GM21360 (cell line): ENCODE measurements around the gene OR2T27.
"Not testable (repeated sequence)": the region's sequence is repeated elsewhere in the genome, so short reads cannot be mapped to it uniquely, and the experiment has no call there.

Experiments used
- ATAC-seq: cut with Tn5 transposase; IDR thresholded peaks from one replicate; pipeline ENCODE4 v1.9.1; 2021; ENCODE audit warnings: mild to moderate bottlenecking, moderate library complexity; ENCODE audit not compliant: unreplicated experiment

The OR2T27 gene, protein sequence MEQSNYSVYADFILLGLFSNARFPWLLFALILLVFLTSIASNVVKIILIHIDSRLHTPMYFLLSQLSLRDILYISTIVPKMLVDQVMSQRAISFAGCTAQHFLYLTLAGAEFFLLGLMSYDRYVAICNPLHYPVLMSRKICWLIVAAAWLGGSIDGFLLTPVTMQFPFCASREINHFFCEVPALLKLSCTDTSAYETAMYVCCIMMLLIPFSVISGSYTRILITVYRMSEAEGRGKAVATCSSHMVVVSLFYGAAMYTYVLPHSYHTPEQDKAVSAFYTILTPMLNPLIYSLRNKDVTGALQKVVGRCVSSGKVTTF

DNA sequence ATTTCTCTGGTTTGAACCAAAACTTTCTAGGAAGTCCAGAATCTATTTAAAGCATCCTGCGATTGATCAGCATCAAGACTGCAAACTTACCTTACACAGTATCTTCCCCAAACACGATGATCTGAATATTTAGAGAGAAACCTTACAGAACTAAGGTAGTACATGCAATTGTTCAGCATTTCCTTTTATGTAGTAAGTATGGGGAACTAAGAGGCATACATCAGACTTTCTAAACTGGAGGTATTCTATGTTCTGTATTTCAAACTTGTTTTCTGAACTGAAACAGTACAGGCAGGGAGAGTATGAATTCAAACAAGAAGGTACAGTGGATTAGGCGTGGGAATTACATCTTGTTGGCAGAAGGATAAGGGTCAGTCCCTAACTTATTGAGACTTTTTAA lies at the start of gene OR2T27:
OR2T27 (minus strand) TSS at position 175 of the 400 bp plus-strand sequence. CDS start 4,644 bp downstream, outside the sequence.
- ATAC-seq: not testable (repeated sequence)

DNA sequence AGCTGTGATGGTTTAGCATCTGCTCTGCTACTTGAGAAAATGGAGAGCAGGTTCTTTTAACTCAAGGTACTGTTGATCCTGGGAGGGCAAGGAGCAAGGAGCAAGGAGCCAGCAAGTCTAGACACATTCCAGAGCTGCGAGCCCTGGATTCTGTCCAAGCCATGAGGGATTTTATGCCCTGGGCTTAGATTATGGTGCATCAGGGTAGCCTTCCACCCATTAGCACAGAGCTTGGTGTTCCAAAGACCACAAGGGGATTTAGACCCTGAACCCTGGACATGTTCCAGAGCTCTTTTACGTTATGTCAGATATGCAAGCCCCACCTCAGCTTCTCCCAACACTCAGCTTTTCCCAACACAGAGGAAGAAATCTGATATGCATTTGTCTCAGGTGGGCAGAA lies 49.3 kb upstream of the OR2T27 start:
- ATAC-seq: no peak

GRCh38 chr1:248703674-248704073 lies 48.3 kb upstream of the OR2T27 start:
- ATAC-seq: no peak

DNA sequence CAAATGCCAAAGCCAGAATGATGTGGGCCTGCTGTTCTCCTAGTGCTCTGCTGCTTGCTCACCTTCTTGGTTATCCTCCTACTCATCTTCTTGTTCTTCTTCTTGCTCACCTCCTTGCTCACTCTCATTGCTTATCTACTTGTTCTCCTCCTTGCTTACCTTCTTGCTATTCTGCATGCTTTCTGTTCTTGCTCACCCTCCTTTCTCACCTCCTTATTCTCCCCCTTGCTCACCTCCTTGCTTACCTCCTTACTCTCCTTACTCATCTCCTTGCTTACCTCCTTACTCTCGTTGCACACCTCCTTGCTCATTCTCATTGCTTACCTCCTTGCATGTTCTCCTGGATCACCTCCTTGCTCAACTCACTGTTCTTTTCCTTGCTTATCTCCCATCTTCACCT lies 47.4 kb upstream of the OR2T27 start, which contains the start of gene OR14I1:
OR14I1 (minus strand) TSS at position 53 of the 400 bp plus-strand sequence.
- no peak for ATAC-seq

DNA sequence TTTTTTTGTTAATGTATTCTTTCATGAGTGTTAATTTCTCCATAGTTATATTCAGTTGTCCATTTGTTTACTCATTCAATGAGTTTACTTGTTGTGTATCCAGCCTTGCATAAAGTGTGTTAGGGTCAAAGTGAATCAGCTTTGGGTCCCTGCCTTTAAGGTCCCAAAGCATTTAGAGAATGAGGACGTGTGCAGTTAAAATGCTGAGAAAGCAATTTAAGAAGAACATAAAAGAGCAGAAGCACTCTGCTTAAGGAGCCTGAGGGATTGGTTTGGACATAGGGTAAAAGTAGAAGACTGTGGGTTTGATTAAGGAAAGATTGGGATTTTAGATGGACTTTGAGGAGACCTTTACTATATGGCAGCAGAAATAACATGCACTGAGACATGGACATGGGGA lies 43.8 kb upstream of the OR2T27 start:
- ATAC-seq: no peak

- ATAC-seq: no peak
Measured at GRCh38 chr1:248697907-248698306, 42.6 kb upstream of the OR2T27 start.

DNA sequence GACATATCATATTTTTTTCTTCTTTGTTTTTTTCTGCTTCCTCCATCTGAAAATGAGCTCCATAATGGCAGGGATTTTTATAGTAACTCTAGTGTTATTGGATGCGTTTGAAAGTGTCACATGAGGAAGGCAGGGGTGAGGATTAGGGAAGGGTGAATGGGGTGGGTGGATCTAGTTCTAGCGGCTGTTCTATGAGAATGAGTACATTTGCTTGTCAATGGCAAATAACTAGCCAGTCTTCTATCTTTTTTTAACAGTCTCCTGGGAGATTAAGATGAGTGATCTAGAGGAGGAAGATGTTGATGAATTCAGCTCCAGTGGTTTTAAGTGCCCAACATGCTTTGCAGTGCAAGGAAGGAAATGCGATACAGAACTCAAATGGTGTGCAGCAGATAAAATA lies 41.4 kb upstream of the OR2T27 start:
- ATAC-seq: no peak

- no peak for ATAC-seq
Measured at GRCh38 chr1:248696261-248696660, 40.9 kb upstream of the OR2T27 start.

- ATAC-seq: no peak
Measured at GRCh38 chr1:248695451-248696132, 40.3 kb upstream of the OR2T27 start.

DNA sequence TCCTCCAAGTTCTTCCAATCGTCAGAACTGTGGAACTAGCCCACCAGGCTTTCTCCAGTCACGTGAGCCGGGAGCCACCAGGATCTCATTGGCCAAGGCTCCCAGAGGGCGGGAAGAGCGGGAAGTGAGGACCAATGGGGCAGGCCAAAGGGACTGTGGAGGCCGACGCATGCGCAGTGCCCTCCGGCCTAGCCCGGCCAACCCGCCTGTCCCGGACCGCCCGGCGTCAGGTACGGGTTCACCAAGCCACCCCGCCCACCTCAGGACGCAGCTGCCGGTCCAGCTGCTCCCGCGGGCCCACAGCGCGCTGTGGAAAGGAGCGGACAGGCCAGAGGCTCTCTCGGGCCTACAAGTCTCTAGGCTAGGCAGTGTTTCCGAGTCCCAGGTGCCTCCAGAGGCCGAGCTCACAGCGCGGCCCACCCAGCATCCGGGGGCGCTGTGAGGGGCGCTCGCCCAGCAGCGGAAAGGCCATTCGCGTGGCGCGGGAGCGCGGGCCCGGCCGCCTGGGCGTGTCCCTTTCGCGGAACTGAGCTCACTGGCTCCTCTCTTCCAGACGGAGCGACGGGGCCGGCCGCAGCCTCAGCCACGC lies 36.3 kb upstream of the OR2T27 start:
- no peak for ATAC-seq

GRCh38 chr1:248688527-248689298 lies 33.4 kb upstream of the OR2T27 start:
- ATAC-seq: peak; percentile 76

- ATAC-seq: peak; percentile 77
Measured at GRCh38 chr1:248686815-248687214, 31.5 kb upstream of the OR2T27 start.

DNA sequence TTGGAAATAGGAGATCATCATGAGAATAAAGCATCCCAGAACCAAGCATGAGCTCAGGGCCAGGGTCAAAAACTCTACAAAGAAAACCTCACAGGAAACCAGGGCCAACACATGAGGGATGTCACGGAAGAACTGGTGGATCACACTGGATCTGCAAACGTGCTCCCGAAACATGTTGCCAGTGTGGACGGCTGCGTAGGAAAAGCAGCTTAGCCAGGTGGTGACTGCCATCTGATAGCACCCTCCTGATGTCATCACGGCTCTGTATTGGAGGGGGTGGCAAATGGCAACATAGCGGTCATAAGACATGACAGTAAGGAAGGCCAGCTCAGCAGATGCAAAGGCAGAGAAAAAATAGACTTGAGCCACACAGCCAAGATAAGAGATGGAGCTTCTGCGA lies 26.3 kb upstream of the OR2T27 start:
- ATAC-seq: no peak

DNA sequence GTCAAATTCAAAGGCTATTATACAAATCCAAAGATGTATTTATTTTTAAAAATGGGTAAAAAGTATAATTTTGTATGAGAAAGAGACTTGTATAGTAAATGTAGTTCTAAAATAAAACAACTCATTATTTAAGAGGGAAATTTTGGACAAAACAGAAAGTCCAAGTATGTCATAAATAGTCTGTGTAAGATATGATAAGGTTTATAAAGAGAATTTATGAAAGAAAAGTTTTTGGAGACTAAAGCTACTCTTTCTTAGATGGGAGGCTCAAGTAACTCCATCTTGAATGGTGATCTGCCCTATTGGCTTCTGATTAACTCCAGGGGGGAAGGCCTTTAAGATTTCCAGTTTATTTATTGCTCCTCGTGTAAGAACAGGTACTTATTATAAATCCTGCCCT lies 14.7 kb upstream of the OR2T27 start:
- no peak for ATAC-seq

- peak; percentile 98 for ATAC-seq
Measured at GRCh38 chr1:248663453-248664328, 8.4 kb upstream of the OR2T27 start.

GRCh38 chr1:248656797-248657196 lies 1.5 kb upstream of the OR2T27 start:
- peak; percentile 43 for ATAC-seq

- not testable (repeated sequence) for ATAC-seq
Measured at GRCh38 chr1:248648770-248649536, 6.4 kb downstream of the OR2T27 start.

- ATAC-seq: not testable (repeated sequence)
Measured at GRCh38 chr1:248645178-248645577, 10.2 kb downstream of the OR2T27 start, which contains the start of gene OR2T35. Gene OR2T35, minus strand, starts transcription at chr1:248645278. Its CDS starts 6,020 bp downstream, at chr1:248639258.

DNA sequence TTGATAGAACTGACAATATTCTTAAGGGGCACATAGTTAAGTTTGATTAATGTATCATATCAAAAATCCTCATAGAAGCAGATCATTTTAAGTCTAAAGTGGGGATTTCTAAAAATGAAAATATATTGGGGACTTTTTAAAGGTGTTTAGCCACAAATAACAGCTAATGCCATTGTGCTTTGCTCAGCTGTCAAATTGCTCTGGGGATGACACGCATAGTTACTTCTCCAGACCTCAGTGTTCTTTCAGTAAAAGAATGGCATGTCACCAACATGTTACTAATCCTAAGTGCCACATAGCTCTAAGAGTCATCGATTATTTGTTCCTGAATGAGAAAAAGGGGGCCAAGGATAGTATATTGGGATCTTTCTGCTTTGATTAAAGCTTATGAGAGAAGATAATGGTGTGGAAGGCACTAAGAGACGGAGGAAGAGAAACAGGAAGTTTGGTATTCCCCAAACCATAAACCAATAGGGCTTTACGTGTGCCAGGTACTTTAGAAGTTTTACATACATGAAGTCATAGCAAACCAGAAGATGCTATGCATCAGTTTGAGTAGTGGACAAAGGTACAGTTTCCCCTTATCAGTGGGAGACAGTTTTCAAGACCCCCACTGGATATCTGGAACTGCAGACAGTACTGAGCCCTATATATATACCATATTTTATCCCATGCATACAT lies 12.2 kb downstream of the OR2T27 start:
- ATAC-seq: peak; percentile 71
